ENCODE results near the gene TRIM62. TPM values are rescaled to one million over a fixed set of nuclear protein-coding genes. Genes with fewer than 3 reads are reported as not detected.
A peak's percentile ranks its signal among the peaks of the same experiment; 100 is the strongest.

Gene TRIM62
- polyA plus RNA-seq (2013, experiment 1 of 4), result 4.8 TPM
- polyA plus RNA-seq (2013, experiment 2 of 4), result 4.7 TPM
- 5.6 TPM for polyA plus RNA-seq (2013, experiment 3 of 4)
- 4.0 TPM for polyA plus RNA-seq (2013, experiment 4 of 4)

DNA sequence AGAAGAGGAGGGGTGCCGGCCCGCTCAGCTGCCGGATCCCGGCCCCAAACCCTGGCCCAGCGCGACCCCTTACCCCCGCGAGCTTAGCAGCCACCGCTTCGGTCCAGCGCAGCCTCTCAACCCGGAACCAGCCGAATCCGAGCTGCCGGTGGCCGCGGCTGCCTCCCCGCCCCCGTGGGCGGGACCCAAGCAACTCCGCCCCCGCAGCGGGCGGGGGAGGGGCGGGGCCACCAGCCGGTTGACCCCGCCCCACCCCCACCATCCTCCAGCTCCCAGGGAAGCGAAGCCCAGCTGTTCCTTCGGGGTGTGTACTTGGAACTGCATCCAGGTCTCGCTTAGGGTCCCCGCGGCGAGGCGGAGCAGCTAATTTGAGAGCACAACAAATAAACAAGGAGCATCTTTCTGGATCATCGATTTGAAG, at the start of gene TRIM62:
TRIM62 (minus strand) TSS at position 123 of the 421 bp plus-strand sequence. CDS start 611 bp downstream, outside the sequence.
- Histone ChIP-seq H3K4me1 (ENCODE audit: control insufficient read depth, insufficient read depth, low read length) (peaks cover 11% of the 10 kb centered on the region), H3K4me3 (ENCODE audit: insufficient read depth, low read depth, low read length) (peak within 1 kb of the TSS; percentile 66), H3K36me3 (ENCODE audit: control insufficient read depth, insufficient read depth, low read length) (no peaks in the 10 kb centered on the region), H3K27ac (ENCODE audit: insufficient read depth, low read depth, low read length, poor library complexity, severe bottlenecking) (no peak within 1 kb of the TSS), H3K9me3 (ENCODE audit: control insufficient read depth, low read length) (no peaks in the 10 kb centered on the region), H3K27me3 (ENCODE audit: control insufficient read depth, insufficient read depth, low read length, poor library complexity, severe bottlenecking) (peaks cover 15% of the 10 kb centered on the region)
- 1% methylated on average over 34 to 35 of the region's 35 CpGs for WGBS, 2 experiments

DNA sequence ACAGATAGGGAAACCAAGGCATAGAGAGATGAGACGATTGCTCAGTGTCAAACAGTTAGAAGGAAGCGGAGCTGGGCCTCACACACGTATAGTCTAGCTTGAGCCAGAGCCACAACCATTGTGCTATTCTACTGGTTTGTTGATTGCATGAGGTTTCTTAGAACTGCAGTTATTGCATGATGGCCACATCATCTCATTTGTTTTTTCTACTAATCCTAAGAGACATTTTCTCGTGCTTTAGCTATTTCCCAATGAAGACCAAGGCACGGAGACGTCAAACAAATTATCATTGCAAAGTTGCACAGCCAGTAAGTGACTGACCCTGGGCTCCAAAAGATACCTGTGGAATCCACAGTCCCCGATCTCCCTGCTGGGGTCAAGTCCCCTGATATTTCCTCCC, 49.3 kb upstream of the TRIM62 start:
- WGBS, 2 experiments, result 91 to 94% methylated on average over 7 of the region's 7 CpGs

DNA sequence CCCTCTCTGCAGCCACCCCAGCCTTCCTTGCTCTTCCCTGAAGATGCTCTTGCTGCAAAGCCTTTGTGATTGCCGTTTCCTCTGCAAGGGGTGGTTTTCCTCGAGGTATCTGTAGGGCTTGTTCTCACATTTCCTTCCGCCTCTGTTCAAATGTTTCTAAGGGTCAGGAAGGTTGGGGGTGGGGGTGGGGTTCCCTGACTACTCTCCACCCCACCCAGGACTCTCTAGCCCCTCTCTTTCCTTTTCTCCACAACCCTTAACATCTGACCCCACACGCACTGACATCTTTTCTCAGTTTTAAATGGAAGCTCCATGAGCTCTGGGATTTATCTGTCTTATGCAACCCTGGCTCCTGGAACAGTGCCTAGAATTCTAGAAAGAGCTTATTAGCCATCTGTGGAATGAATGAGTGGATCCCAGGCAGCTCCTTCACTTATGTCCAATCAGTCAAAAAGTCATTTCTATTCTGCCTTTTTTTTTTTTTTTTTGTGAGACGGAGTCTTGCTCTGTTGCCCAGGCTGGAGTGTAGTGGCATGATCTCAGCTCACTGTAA, 47.2 kb upstream of the TRIM62 start:
- no peaks in the 10 kb centered on the region for H3K4me1 ChIP-seq (ENCODE audit: control insufficient read depth, insufficient read depth, low read length)
- no peaks in the 10 kb centered on the region for H3K36me3 ChIP-seq (ENCODE audit: control insufficient read depth, insufficient read depth, low read length)
- H3K4me3 ChIP-seq (ENCODE audit: insufficient read depth, low read depth, low read length), result no peak overlapping the region
- H3K9me3 ChIP-seq (ENCODE audit: control insufficient read depth, low read length), result no peaks in the 10 kb centered on the region
- H3K27me3 ChIP-seq (ENCODE audit: control insufficient read depth, insufficient read depth, low read length, poor library complexity, severe bottlenecking), result no peaks in the 10 kb centered on the region
- 49 to 65% methylated on average over 3 to 4 of the region's 5 CpGs for WGBS, 2 experiments
- no peak overlapping the region for H3K27ac ChIP-seq (ENCODE audit: insufficient read depth, low read depth, low read length, poor library complexity, severe bottlenecking)

More for the DNA sequence above, 49.3 kb upstream of the TRIM62 start:
- Histone ChIP-seq H3K27ac (ENCODE audit: insufficient read depth, low read depth, low read length, poor library complexity, severe bottlenecking) (no peak overlapping the region), H3K4me3 (ENCODE audit: insufficient read depth, low read depth, low read length) (no peak overlapping the region), H3K36me3 (ENCODE audit: control insufficient read depth, insufficient read depth, low read length) (no peaks in the 10 kb centered on the region), H3K4me1 (ENCODE audit: control insufficient read depth, insufficient read depth, low read length) (no peaks in the 10 kb centered on the region), H3K9me3 (ENCODE audit: control insufficient read depth, low read length) (no peaks in the 10 kb centered on the region), H3K27me3 (ENCODE audit: control insufficient read depth, insufficient read depth, low read length, poor library complexity, severe bottlenecking) (no peaks in the 10 kb centered on the region)

DNA sequence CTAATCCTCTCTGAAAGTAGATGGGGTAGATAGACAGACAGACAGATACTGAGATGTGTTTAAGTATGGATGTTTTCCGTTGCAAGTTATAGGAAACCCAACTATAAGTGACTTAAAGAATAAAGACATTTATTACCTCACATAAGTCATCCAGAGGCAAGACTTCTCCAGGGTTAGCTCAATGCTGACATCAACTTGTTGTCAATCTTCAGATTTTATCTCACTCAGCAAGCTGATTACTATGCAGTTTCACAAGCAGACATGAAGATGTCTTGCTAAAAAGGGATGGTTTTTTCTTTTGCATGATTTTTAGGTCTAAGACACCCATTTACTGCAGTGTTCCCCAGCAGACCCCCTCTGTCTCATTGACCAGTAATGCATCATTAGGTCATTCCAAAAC, 43.7 kb upstream of the TRIM62 start:
- H3K27ac ChIP-seq (ENCODE audit: insufficient read depth, low read depth, low read length, poor library complexity, severe bottlenecking), result no peak overlapping the region
- H3K9me3 ChIP-seq (ENCODE audit: control insufficient read depth, low read length), result no peaks in the 10 kb centered on the region
- no peaks in the 10 kb centered on the region for H3K27me3 ChIP-seq (ENCODE audit: control insufficient read depth, insufficient read depth, low read length, poor library complexity, severe bottlenecking)
- no peak overlapping the region for H3K4me3 ChIP-seq (ENCODE audit: insufficient read depth, low read depth, low read length)
- H3K4me1 ChIP-seq (ENCODE audit: control insufficient read depth, insufficient read depth, low read length), result no peaks in the 10 kb centered on the region
- WGBS, 2 experiments, result no CpG with 5 or more reads among the region's 1 CpG
- no peaks in the 10 kb centered on the region for H3K36me3 ChIP-seq (ENCODE audit: control insufficient read depth, insufficient read depth, low read length)

DNA sequence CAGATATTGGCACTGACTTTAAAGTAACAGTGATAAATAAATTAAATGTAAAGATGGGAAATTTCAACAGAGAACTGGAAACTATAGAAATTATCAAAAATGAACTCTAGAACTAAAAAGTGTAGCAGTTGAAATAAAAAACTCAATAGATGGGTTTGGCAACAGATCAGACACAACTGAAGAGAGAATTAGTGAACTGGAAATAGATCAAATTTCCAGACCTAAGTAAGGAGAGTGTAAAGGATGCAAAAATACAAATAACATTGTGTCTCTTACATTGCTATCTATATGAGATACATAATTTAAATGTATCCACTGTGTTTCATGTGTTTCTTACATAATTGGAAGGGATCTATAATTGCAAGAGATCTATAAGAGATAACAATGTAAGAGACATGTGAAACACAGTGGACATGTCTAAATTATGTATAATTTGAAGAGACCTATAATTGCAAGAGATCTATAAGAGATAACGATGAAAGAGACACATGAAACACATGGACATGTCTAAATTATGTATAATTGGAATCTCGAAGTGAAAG, 42.4 kb upstream of the TRIM62 start:
- Histone ChIP-seq H3K27ac (ENCODE audit: insufficient read depth, low read depth, low read length, poor library complexity, severe bottlenecking) (no peak overlapping the region), H3K36me3 (ENCODE audit: control insufficient read depth, insufficient read depth, low read length) (no peaks in the 10 kb centered on the region), H3K27me3 (ENCODE audit: control insufficient read depth, insufficient read depth, low read length, poor library complexity, severe bottlenecking) (no peaks in the 10 kb centered on the region), H3K4me3 (ENCODE audit: insufficient read depth, low read depth, low read length) (no peak overlapping the region), H3K9me3 (ENCODE audit: control insufficient read depth, low read length) (no peaks in the 10 kb centered on the region), H3K4me1 (ENCODE audit: control insufficient read depth, insufficient read depth, low read length) (no peaks in the 10 kb centered on the region)
- WGBS, 2 experiments, result 94 to 95% methylated on average over 2 of the region's 2 CpGs

DNA sequence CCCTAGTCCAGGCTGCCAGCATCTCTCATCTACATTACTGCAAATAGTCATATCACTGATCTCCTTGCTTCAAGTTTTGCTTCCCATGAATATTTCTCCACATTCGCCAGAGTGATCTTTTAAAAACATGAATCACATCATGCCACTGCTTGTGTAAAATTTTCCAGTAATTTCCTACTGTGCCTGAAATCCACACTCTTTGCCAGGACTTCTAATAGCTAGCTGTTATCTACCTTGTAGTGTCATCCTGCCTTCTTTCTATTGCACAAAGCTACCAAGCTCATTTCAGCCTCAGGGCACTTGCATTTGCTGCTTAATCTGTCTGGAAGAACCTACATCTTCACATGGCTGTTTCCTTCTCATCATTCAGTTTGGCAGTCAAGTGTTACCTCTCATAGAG, 40.5 kb upstream of the TRIM62 start:
- Histone ChIP-seq H3K27me3 (ENCODE audit: control insufficient read depth, insufficient read depth, low read length, poor library complexity, severe bottlenecking) (no peaks in the 10 kb centered on the region), H3K36me3 (ENCODE audit: control insufficient read depth, insufficient read depth, low read length) (no peaks in the 10 kb centered on the region), H3K4me1 (ENCODE audit: control insufficient read depth, insufficient read depth, low read length) (no peaks in the 10 kb centered on the region), H3K27ac (ENCODE audit: insufficient read depth, low read depth, low read length, poor library complexity, severe bottlenecking) (no peak overlapping the region), H3K9me3 (ENCODE audit: control insufficient read depth, low read length) (no peaks in the 10 kb centered on the region), H3K4me3 (ENCODE audit: insufficient read depth, low read depth, low read length) (no peak overlapping the region)
- WGBS, 2 experiments, result 91 to 95% methylated on average over 1 of the region's 1 CpG

DNA sequence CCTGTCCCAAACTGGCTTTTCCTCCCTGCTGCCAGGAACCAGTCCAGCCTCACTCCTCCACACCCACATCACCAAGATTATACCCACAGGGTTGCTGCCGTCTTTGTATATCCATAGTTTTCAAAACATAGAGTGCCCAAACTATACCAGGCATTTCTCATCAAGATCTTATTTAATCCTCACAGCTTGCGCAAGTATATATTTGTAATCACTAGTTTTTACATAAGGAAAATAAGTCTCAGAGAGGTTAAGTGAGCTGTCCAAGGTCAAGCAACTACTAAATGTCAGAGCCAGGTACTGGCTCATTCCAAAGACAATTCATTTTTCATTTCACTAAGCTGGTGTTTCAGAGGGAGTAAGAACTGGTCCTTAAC, 39.5 kb upstream of the TRIM62 start:
- no peaks in the 10 kb centered on the region for H3K9me3 ChIP-seq (ENCODE audit: control insufficient read depth, low read length)
- H3K36me3 ChIP-seq (ENCODE audit: control insufficient read depth, insufficient read depth, low read length), result no peaks in the 10 kb centered on the region
- H3K27me3 ChIP-seq (ENCODE audit: control insufficient read depth, insufficient read depth, low read length, poor library complexity, severe bottlenecking), result no peaks in the 10 kb centered on the region
- H3K4me1 ChIP-seq (ENCODE audit: control insufficient read depth, insufficient read depth, low read length), result no peaks in the 10 kb centered on the region
- no peak overlapping the region for H3K27ac ChIP-seq (ENCODE audit: insufficient read depth, low read depth, low read length, poor library complexity, severe bottlenecking)
- H3K4me3 ChIP-seq (ENCODE audit: insufficient read depth, low read depth, low read length), result no peak overlapping the region
- WGBS, 2 experiments, result 96 to 100% methylated on average over 1 to 2 of the region's 2 CpGs

DNA sequence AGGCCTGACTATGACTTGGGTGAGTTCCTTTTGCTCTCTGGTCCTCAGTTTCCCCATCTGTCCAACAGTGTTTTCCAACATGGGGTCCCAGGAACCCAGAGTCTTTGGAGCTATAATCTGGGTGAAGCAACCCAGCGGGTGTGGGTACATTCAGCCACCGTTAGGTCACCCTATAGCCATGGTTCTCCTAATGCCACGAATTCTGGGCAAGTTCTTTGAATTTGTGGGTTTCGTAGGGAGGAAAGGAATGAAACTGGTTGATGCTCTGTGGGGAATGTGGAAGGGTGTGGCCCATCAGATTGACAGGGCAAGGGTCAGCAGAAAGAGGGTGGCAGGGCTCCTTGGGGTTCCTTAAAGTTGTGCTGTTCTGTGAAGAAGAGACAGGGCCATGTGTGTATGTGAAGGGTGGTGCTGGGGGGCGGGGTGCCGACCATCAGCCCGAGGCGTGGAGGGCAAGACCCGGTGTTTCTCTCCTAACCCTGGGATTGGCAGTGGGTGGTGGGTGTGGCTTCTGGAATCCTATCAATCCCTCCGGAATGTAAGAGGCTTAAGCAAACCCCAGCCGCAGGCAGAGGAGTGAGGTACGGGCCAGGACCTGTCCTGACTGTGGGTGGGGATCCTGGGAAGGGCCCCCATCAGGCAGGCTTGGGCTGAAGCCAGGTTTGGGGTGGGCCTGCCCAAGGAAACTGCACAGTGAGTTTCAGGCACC, 39.0 kb upstream of the TRIM62 start:
- H3K36me3 ChIP-seq (ENCODE audit: control insufficient read depth, insufficient read depth, low read length), result no peaks in the 10 kb centered on the region
- H3K27ac ChIP-seq (ENCODE audit: insufficient read depth, low read depth, low read length, poor library complexity, severe bottlenecking), result no peak overlapping the region
- H3K9me3 ChIP-seq (ENCODE audit: control insufficient read depth, low read length), result no peaks in the 10 kb centered on the region
- WGBS, 2 experiments, result 67 to 73% methylated on average over 12 of the region's 12 CpGs
- no peak overlapping the region for H3K4me3 ChIP-seq (ENCODE audit: insufficient read depth, low read depth, low read length)
- H3K4me1 ChIP-seq (ENCODE audit: control insufficient read depth, insufficient read depth, low read length), result no peaks in the 10 kb centered on the region
- no peaks in the 10 kb centered on the region for H3K27me3 ChIP-seq (ENCODE audit: control insufficient read depth, insufficient read depth, low read length, poor library complexity, severe bottlenecking)

DNA sequence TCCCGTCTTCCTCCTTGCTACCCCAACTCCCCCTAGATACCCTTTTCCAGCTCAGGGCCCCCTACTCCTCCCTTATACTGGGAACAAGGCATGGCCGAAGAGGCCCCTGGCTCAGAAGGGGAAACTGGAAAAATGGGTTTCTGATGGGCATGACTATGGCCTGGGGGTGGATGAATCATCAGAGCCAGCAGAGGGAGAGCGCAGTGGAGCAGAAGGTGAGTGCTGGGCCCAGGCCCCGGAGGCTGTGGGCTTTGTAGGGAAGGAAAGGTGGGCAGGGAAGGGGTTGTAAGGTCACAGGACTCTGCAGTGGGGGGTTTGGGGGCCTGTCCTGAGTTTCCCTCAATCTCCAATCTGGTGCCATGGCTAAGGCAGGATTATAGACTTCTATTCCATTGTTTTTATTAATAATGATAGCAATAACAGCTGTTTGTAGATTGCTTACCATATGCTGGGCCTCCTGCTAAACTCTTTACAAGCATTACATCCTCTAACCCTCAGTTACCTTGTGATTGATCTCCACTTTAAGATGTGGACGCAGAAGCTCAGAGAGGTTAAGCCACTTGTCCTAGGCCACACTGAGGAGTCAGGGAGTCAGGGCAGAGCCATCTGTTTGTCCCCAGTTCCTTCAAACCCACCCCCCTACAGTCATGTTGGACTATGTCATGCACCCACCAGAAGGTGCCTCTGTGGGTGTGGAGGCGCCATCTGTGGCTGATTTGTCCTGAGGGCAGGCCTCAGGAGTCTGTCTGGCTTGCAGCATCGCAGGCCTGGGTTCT, 38.2 kb upstream of the TRIM62 start:
- no peaks in the 10 kb centered on the region for H3K4me1 ChIP-seq (ENCODE audit: control insufficient read depth, insufficient read depth, low read length)
- H3K27ac ChIP-seq (ENCODE audit: insufficient read depth, low read depth, low read length, poor library complexity, severe bottlenecking), result no peak overlapping the region
- 79 to 90% methylated on average over 7 of the region's 7 CpGs for WGBS, 2 experiments
- H3K9me3 ChIP-seq (ENCODE audit: control insufficient read depth, low read length), result no peaks in the 10 kb centered on the region
- H3K27me3 ChIP-seq (ENCODE audit: control insufficient read depth, insufficient read depth, low read length, poor library complexity, severe bottlenecking), result no peaks in the 10 kb centered on the region
- no peaks in the 10 kb centered on the region for H3K36me3 ChIP-seq (ENCODE audit: control insufficient read depth, insufficient read depth, low read length)
- H3K4me3 ChIP-seq (ENCODE audit: insufficient read depth, low read depth, low read length), result no peak overlapping the region

DNA sequence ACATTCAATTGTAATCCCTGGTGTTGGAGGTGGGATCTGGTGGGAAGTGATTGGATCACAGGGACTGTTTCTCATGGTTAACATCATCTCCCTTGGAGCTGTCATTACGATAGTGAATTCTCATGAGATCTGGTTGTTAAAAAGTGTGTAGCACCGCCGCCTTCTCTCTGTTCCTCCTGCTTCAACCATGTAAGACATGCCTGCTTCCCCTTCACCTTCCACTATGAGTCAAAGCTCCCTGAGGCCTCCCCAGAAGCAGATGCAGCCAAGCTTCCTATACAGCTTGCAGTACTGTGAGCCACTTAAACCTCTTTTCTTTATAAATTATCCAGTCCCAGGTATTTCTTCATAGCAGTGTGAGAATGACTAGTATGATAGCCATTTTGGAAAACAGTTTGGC, 30.1 kb upstream of the TRIM62 start:
- WGBS, 2 experiments, result 86 to 93% methylated on average over 3 of the region's 3 CpGs
- Histone ChIP-seq H3K4me1 (ENCODE audit: control insufficient read depth, insufficient read depth, low read length) (no peaks in the 10 kb centered on the region), H3K9me3 (ENCODE audit: control insufficient read depth, low read length) (no peaks in the 10 kb centered on the region)

More for the DNA sequence above, 30.1 kb upstream of the TRIM62 start:
- no peak overlapping the region for H3K27ac ChIP-seq (ENCODE audit: insufficient read depth, low read depth, low read length, poor library complexity, severe bottlenecking)
- no peak overlapping the region for H3K4me3 ChIP-seq (ENCODE audit: insufficient read depth, low read depth, low read length)
- H3K36me3 ChIP-seq (ENCODE audit: control insufficient read depth, insufficient read depth, low read length), result no peaks in the 10 kb centered on the region
- no peaks in the 10 kb centered on the region for H3K27me3 ChIP-seq (ENCODE audit: control insufficient read depth, insufficient read depth, low read length, poor library complexity, severe bottlenecking)
